ENCODE results near the gene FOXA3. TPM values are rescaled to one million over a fixed set of nuclear protein-coding genes. Genes with fewer than 3 reads are reported as not detected.
"Not testable (repeated sequence)": the region's sequence is repeated elsewhere in the genome, so short reads cannot be mapped to it uniquely, and the experiment has no call there.

FOXA3 gene
- total RNA-seq, 1 donor from 2014 or later = 10.1 TPM

- DNase-seq (ENCODE audit: low spot score) = no peak
Observed at GRCh38 chr19:45889210-45889885, 25.2 kb downstream of the FOXA3 start.

DNA sequence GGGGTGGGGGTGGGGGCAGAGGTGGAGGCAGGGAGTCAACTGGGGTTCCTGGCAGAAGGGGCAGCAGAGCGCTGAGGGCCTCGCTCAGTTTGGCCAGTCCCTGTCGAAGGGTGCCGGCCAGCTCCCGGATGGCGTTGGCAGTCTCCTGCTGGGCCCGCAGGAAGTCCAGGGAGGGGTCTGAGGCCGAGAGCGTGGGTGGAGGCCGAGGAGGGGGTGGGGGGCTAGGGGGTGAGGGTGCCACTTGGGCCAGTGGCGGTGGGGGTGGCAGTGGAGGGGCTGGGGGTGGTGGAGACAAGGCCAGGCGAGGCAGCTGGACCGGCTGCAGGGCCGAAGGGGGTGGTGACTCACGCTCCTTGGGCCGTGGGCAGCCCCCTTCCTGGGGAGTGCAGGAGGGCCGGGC is 26.8 kb downstream of the FOXA3 start:
- no peak for DNase-seq (ENCODE audit: low spot score)

DNA sequence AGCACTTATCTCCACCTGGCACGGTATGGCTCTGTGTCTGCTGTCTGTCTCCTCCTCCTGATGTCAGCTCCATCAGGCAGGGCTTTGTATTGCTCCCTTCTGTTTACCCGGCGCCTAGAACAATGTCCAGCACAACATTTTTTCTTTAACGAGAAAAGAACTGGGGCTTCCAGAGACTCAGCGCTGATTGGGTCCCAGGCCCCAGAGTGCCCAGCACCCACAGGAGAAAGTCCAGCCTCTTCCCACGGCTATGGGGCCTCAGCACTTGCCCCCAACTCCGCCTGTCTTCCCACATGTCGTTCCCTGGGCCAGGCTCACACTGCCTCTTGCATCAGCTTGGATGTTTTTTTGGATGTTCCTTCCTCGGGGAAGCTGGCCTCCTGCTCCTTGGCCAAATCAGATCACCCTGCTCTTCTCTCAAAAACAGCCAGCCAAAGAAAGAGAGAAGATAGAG is 31.4 kb downstream of the FOXA3 start:
- DNase-seq (ENCODE audit: low spot score) = no peak

DNA sequence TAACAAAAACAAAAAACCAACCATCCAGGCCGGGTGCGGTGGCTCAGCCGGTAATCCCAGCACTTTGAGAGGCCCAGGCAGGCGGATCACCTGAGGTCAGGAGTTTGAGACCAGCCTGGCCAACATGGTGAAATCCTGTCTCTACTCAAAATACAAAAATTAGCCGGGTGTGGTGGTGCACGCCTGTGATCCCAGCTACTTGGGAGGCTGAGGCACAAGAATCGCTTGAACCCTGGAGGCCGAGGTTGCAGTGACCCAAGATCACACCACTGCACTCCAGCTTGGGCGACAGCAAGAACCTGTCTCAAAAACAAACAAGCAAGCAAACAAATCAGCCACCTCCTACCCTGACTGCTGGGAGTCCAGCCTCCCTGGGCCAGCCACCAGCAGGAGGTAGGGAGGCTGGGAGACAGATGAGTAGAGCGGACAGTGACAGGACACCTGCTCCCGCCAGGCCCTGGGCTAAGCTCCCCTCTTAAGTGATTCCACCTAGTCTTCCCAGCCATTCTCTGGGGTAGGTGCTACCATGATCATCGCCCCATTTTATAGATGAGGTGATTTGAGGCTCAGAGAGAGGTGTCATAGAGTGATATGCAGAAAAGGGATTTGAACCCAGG is 32.0 kb downstream of the FOXA3 start:
- not testable (repeated sequence) for DNase-seq (ENCODE audit: low spot score)

DNA sequence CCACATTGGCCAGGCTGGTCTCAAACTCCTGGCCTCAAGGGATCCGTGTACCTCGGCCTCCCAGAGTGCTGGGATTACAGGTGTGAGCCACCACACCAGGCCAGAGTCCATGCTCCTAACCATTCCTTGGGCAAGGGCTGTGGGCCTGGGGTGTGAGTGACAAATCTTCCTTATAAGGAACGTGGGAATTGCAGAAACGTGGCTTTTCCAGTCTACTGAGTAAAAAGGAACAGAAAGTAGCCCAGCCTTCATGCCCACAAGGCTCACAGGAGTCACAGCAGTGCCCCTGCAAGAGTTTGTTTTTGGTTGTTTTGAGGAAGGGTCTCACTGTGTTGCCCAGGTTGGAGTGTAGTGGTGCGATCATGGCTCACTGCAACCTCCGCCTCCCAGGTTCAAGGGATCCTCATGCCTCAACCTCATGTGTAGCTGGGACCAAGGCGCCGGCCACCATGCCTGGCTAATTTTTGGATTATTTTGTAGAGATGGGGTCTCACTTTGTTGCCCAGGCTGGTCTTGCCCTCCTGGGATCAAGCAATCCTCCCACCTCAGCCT is 33.2 kb downstream of the FOXA3 start:
- no peak for DNase-seq (ENCODE audit: low spot score)

DNA sequence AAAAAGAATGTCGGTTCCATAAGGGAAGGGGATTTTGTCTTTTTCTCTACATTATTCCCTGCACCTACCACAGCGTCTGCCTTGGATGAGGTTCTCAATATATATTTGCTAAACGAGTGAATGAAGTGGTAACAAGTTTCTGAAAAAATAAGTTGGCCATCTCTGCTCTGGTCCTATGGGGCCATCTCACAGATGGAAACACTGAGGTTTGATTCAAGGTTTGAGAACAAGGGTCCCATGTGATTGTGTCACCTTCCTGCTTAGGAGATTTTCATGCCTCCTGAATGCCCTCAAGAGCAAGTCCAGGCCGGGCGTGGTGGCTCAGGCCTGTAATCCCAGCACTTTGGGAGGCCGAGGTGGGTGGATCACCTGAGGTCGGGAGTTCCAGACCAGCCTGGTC is 35.1 kb downstream of the FOXA3 start:
- no peak for DNase-seq (ENCODE audit: low spot score)

DNA sequence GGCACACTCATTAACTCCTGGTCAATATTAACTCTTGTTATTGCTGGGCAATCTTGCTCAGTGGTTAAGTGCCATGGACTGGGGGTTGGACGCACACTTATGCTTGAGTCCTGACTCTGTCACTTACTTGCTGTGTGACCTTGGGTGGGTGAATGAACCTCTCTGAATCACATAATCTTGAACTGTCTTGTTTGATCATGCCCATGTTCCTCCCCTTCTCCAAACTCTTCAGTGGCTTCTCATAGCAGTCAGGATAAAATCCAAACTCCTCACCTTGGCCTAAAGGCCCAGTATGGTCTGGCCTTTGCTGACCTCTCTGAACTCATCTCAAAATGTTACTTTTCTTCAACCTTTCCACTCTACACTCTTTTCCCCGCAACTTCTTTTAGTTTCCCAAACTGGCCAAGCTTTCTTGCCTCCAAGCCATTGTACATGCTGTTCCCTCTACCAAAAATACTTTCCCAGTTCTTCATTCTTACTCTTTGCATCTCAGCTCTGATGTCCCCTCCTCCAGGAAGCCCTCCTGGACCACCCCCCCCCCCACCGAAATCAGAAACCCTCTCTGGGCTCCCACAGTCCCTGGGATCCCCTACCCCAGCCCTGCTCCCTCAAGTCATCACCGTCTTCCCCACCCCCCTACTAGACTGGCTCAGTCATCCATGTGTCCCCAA is 35.9 kb downstream of the FOXA3 start:
- DNase-seq (ENCODE audit: low spot score) = no peak

DNA sequence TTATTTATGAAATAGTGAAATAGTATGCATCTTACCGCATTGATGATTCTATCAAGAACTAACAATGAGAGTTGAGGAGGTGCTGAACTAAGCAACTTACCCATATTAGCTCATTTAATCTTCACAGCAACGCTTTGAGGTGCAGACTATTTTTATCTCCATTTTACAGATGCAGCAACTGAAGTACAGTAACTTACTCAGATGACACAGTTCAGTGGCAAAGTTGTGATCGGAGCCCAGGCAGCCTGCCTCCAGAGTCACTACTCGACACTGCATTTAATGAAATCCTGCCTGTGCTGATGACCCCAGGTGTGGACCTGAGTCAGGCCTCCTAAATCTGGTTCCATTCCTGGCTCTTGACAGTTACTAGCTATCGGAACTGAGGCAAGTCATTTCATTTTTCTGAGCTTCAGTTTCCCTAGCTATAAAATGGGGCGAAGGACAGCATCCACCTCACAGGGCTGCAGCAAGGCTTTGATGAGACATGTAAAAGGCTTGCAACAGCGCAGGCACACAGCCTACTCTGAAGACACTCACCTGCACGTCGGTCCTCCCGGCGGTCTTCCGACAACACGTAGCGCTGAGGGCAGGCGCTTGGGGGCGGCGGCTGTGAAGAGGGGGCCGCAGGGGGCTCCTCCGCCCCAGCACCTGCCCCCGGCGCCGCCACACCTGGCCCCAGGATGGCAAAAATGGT is 36.8 kb downstream of the FOXA3 start:
- no peak for DNase-seq (ENCODE audit: low spot score)

DNA sequence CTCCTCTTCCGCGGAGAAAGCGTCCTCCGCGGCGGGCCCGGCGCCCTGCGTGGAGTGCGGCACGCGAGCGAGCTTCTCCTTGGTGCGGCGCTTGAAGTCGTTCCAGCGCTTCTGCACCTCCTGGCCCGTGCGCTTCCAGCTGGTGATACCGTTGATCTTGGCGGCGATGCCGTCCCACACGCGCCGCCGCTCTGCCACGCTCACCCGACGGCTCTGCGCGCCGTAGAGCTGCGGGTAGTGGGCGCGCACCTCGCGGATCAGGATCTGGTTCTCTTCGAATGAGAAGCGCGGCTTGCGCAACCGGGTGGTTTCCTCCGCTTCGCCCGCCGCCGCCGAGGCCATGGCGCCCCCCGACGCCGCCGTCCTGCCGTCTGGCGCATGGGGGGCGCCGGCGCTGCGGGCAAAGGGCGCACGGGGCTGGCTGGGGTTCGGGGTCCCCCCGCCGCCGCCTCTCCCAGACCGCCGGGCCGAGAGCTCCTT is 37.3 kb downstream of the FOXA3 start:
- DNase-seq (ENCODE audit: low spot score) = no peak

- no peak for DNase-seq (ENCODE audit: low spot score)
Observed at GRCh38 chr19:45901912-45902650, 38.0 kb downstream of the FOXA3 start, which contains the start of gene MYPOP. TSS of gene MYPOP (minus strand) at chr19:45902613. CDS start at chr19:45901773, 840 bp downstream.

- peak; percentile 99 for DNase-seq (ENCODE audit: low spot score)
Observed at GRCh38 chr19:45902651-45903625, 38.8 kb downstream of the FOXA3 start.

- no peak for DNase-seq (ENCODE audit: low spot score)
Observed at GRCh38 chr19:45905011-45905410, 40.9 kb downstream of the FOXA3 start.

DNA sequence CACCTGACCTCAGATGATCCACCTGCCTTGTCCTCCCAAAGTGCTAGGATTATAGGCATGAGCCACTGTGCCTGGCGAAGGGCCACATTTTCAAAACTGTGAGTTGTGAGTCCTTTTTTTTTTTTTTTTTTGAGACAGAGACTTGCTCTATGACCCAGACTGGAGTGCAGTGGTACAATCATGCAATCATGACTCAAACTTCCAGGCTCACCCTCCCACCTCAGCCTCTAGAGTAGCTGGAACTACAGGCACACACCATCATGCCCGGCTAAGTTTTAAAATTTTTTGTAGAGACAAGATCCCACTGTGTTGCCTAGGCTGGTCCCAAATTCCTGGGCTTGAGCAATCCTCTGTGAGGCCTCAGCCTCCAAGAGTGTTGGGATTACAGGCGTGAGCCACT is 42.1 kb downstream of the FOXA3 start:
- no peak for DNase-seq (ENCODE audit: low spot score)

GRCh38 chr19:45908956-45909355 is 44.8 kb downstream of the FOXA3 start:
- no peak for DNase-seq (ENCODE audit: low spot score)

DNA sequence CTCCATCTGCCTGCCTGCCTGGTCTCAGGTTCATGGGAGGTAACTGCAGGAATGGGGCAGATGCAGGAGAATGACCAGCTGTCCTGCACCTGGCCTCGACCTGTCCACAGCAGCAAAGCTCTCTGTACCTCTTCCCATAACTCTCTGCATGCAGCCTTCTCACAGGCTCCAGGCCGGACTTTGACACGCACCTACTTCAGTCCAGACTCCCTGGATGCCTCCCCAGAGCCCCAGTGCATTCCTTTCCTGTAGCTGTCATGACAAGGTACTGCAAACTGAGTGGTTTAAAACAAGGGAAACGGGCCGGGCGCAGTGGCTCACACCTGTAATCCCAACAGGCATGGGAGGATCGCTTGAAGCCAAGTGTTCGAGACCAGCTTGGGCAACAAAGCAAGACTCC is 47.2 kb downstream of the FOXA3 start:
- DNase-seq (ENCODE audit: low spot score) = no peak

- DNase-seq (ENCODE audit: low spot score) = no peak
Observed at GRCh38 chr19:45913874-45914830, 50.0 kb downstream of the FOXA3 start, which contains the start of gene NANOS2. TSS of gene NANOS2 (minus strand) at chr19:45914778. CDS start at chr19:45914693, 85 bp downstream.

DNA sequence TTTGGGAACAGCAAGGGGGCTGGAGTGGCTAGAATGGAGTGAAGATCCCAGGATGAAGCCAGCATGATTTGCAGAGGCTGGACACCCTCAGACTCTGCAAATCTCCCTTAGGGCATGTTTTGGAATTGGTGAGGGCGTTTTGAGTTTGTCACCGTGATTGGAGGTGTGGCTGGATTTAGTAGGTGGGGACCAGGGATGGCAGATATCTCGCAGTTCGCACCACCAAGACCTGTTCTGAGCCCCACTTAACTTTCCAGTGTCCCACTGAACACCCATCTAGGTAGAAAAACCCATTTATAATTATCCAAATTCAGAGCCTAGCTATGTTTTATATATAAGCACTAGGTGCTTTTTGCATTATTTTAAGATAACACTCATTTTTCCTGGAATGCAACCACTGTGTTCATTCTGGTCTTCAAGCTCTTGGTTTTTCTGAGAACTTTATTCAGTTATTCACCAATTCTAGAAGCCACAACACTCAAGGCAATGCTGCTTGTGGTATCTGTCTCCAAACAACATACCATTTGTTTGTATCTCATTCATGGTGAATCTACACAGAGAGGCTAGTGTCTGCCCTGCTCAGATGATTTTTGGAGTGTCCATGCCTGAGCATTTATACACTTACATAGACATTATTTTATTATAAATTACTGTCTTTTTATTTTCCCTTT is 53.4 kb downstream of the FOXA3 start:
- no peak for DNase-seq (ENCODE audit: low spot score)

DNA sequence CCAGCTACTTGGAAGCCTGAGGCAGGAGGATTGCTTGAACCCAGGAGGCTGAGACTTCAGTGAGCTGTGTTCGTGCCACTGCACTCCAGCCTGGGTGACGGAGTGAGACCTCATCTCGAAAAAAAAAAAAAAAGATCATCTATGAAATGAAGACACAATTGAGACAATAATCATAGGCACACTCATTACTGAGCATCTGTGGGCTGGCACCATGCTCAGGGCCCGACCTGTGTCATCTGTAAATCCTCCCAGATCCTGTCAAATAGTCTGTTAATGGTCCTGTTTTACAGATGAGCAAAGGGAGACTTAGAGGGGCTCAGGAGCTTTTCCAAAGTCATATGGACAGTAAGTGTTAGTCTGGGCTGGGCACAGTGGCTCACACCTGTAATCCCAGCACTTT is 54.6 kb downstream of the FOXA3 start:
- no peak for DNase-seq (ENCODE audit: low spot score)

Data from mucosa of gallbladder (tissue), 1 donor.